A673 (cell line): ENCODE results near the gene SLC25A26.

Experiments
- EZH2 ChIP-seq: fragments of 200-600 bp; sonication (generic); IDR thresholded peaks from 2 replicates; pipeline ENCODE4 v1.6.1; 2017; ENCODE audit warnings: borderline replicate concordance, low read depth, mild to moderate bottlenecking, mixed read lengths, antibody characterized with exemption, low read length; ENCODE audit not compliant: poor library complexity, severe bottlenecking
- TF ChIP-seq, protein P1 (sequence below): fragments of 300-800, 200-600 bp; sonication (generic); conservative IDR thresholded peaks from 2 replicates; pipeline ENCODE4 v1.5.1; 2017; ENCODE audit warnings: low read depth, mild to moderate bottlenecking, antibody characterized with exemption, low read length, moderate library complexity, mixed read lengths

DNA sequence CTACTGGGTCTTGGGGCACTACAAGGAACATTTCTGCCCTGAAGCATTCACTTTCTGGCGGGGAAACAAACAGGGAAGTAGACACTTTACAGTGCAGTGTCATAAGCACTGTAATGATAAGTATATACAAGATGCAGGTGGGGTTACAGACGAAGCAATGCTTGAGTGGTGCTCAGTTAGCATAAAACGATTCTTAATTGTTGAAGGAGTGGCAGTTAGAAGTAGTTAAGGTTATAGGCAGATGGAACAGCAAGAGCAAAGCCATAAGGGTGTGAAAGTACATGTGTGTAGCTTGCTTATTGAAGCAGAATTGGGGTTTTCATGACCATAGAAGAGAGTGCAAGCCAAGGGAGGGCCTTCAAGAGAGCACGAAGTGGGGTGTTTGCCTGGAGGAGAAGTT, 46.2 kb downstream of the SLC25A26 start:
- TF ChIP-seq, protein P1, sequence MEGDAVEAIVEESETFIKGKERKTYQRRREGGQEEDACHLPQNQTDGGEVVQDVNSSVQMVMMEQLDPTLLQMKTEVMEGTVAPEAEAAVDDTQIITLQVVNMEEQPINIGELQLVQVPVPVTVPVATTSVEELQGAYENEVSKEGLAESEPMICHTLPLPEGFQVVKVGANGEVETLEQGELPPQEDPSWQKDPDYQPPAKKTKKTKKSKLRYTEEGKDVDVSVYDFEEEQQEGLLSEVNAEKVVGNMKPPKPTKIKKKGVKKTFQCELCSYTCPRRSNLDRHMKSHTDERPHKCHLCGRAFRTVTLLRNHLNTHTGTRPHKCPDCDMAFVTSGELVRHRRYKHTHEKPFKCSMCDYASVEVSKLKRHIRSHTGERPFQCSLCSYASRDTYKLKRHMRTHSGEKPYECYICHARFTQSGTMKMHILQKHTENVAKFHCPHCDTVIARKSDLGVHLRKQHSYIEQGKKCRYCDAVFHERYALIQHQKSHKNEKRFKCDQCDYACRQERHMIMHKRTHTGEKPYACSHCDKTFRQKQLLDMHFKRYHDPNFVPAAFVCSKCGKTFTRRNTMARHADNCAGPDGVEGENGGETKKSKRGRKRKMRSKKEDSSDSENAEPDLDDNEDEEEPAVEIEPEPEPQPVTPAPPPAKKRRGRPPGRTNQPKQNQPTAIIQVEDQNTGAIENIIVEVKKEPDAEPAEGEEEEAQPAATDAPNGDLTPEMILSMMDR, result no peak
- TF ChIP-seq EZH2, result no peak
